T-helper 2 cell treated with Interferon-gamma antibody and Interleukin-4, amounts not matched to agents 5 μg/mL and 100 μg/mL, for 36 hours (primary cell): ENCODE results near the gene ZNF831.

Experiments used
- DNase-seq: peaks from one replicate; pipeline ENCODE4 v3.0.0; 2021; ENCODE audit warnings: low spot score
- H3K27ac Mint-ChIP-seq: one replicate; pipeline ENCODE4 v1.8.0; 2021; ENCODE audit warnings: mild to moderate bottlenecking, mixed read lengths
- H3K27me3 Mint-ChIP-seq: one replicate; pipeline ENCODE4 v1.8.0; 2021; ENCODE audit warnings: low read depth, mixed read lengths
- H3K36me3 Mint-ChIP-seq: one replicate; pipeline ENCODE4 v1.8.0; 2021; ENCODE audit warnings: low read depth, mixed read lengths
- H3K4me1 Mint-ChIP-seq: one replicate; pipeline ENCODE4 v1.8.0; 2021; ENCODE audit warnings: low read depth, mixed read lengths
- H3K4me3 Mint-ChIP-seq: one replicate; pipeline ENCODE4 v1.8.0; 2022; ENCODE audit warnings: mild to moderate bottlenecking, moderate library complexity, mixed read lengths
- H3K9me3 Mint-ChIP-seq: one replicate; pipeline ENCODE4 v1.8.0; 2021; ENCODE audit warnings: mixed read lengths

The ZNF831 gene

GRCh38 chr20:59305908-59306655, 142.5 kb downstream of the ZNF831 start:
- Mint-ChIP-seq H3K4me3 (no peak overlapping the region), H3K27me3 (peaks cover 44% of the 10 kb centered on the region), H3K4me1 (peaks cover 12% of the 10 kb centered on the region), H3K36me3 (no peaks in the 10 kb centered on the region), H3K9me3 (no peaks in the 10 kb centered on the region), H3K27ac (no peak overlapping the region)
- DNase-seq, result no peak

GRCh38 chr20:59307270-59307669, 143.6 kb downstream of the ZNF831 start:
- Mint-ChIP-seq H3K36me3 (no peaks in the 10 kb centered on the region), H3K9me3 (no peaks in the 10 kb centered on the region), H3K27me3 (peaks cover 36% of the 10 kb centered on the region), H3K4me1 (peaks cover 12% of the 10 kb centered on the region), H3K4me3 (no peak overlapping the region), H3K27ac (no peak overlapping the region)
- DNase-seq, result no peak
